ENCODE data around the gene YES1. TPM values are rescaled to one million over a fixed set of nuclear protein-coding genes. Genes with fewer than 3 reads are reported as not detected.

YES1 gene
- total RNA-seq, 2 donors from 2014 or later, result 88.5 to 116 TPM

- Histone ChIP-seq H3K4me1 (replicated peaks) (no peaks in the 10 kb centered on the region), H3K9me3 (no peaks in the 10 kb centered on the region), H3K36me3 (no peaks in the 10 kb centered on the region), H3K27me3 (replicated peaks; ENCODE audit: insufficient read depth) (no peaks in the 10 kb centered on the region), H3K27ac (no peak overlapping the region), H3K4me3 (no peak overlapping the region)
- DNase-seq (ENCODE audit: low spot score), result no peak
- intact Hi-C loops (cut with DNase I), result no loop called here
- TF ChIP-seq POLR2A (IDR thresholded peaks at IDR 0.05) (no peak), POLR2AphosphoS5 (IDR thresholded peaks at IDR 0.05) (no peak), CTCF (IDR thresholded peaks at IDR 0.05) (no peak)
- 61% methylated on average over 4 of the region's 4 CpGs for WGBS
Measured at GRCh38 chr18:677145-677544, 134.9 kb downstream of the YES1 start.

- no peak for TF ChIP-seq POLR2AphosphoS5 (IDR thresholded peaks at IDR 0.05)
- TF ChIP-seq CTCF (IDR thresholded peaks at IDR 0.05), result no peak
- no peak for TF ChIP-seq POLR2A (IDR thresholded peaks at IDR 0.05)
- Histone ChIP-seq H3K36me3 (no peaks in the 10 kb centered on the region), H3K27me3 (replicated peaks; ENCODE audit: insufficient read depth) (no peaks in the 10 kb centered on the region), H3K4me1 (replicated peaks) (no peaks in the 10 kb centered on the region), H3K4me3 (no peak overlapping the region), H3K9me3 (no peaks in the 10 kb centered on the region), H3K27ac (no peak overlapping the region)
- no peak for DNase-seq (ENCODE audit: low spot score)
- WGBS, result 87% methylated on average over 3 of the region's 3 CpGs
- intact Hi-C loops (cut with DNase I), result no loop called here
Measured at GRCh38 chr18:676736-677135, 135.3 kb downstream of the YES1 start.

GRCh38 chr18:676069-676468, 136.0 kb downstream of the YES1 start:
- Histone ChIP-seq H3K27me3 (replicated peaks; ENCODE audit: insufficient read depth) (no peaks in the 10 kb centered on the region), H3K27ac (no peak overlapping the region), H3K36me3 (no peaks in the 10 kb centered on the region), H3K4me3 (no peak overlapping the region), H3K4me1 (replicated peaks) (no peaks in the 10 kb centered on the region), H3K9me3 (no peaks in the 10 kb centered on the region)
- TF ChIP-seq POLR2AphosphoS5 (IDR thresholded peaks at IDR 0.05), result no peak
- no peak for TF ChIP-seq POLR2A (IDR thresholded peaks at IDR 0.05)
- WGBS, result 75% methylated on average over 5 of the region's 5 CpGs
- DNase-seq (ENCODE audit: low spot score), result no peak
- intact Hi-C loops (cut with DNase I), result no loop called here

DNA sequence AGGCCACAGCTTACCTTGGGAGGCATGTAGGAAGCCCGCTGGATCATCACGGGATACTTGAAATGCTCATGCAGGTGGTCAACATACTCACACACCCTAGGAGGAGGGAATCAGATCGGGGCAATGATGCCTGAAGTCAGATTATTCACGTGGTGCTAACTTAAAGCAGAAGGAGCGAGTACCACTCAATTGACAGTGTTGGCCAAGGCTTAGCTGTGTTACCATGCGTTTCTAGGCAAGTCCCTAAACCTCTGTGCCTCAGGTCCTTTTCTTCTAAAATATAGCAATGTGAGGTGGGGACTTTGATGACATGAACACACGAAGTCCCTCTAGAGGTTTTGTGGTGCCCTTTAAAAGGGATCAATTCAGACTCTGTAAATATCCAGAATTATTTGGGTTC, 136.7 kb downstream of the YES1 start:
- Histone ChIP-seq H3K4me1 (replicated peaks) (no peaks in the 10 kb centered on the region), H3K27me3 (replicated peaks; ENCODE audit: insufficient read depth) (no peaks in the 10 kb centered on the region), H3K27ac (no peak overlapping the region), H3K9me3 (no peaks in the 10 kb centered on the region), H3K36me3 (no peaks in the 10 kb centered on the region), H3K4me3 (no peak overlapping the region)
- TF ChIP-seq POLR2AphosphoS5 (IDR thresholded peaks at IDR 0.05), result no peak
- no peak for TF ChIP-seq CTCF (IDR thresholded peaks at IDR 0.05)
- TF ChIP-seq POLR2A (IDR thresholded peaks at IDR 0.05), result no peak
- WGBS, result 92% methylated on average over 7 of the region's 7 CpGs
- no peak for DNase-seq (ENCODE audit: low spot score)
- intact Hi-C loops (cut with DNase I), result no loop called here

- H3K36me3 ChIP-seq, result no peaks in the 10 kb centered on the region
- no peak overlapping the region for H3K4me3 ChIP-seq
Measured at GRCh38 chr18:673769-674168, 138.3 kb downstream of the YES1 start.

More at GRCh38 chr18:673769-674168, 138.3 kb downstream of the YES1 start:
- 46% methylated on average over 5 of the region's 5 CpGs for WGBS
- Histone ChIP-seq H3K27me3 (replicated peaks; ENCODE audit: insufficient read depth) (no peaks in the 10 kb centered on the region), H3K27ac (no peak overlapping the region), H3K9me3 (no peaks in the 10 kb centered on the region), H3K4me1 (replicated peaks) (no peaks in the 10 kb centered on the region)
- DNase-seq (ENCODE audit: low spot score), result no peak
- TF ChIP-seq POLR2AphosphoS5 (IDR thresholded peaks at IDR 0.05) (no peak), POLR2A (IDR thresholded peaks at IDR 0.05) (no peak), CTCF (IDR thresholded peaks at IDR 0.05) (no peak)
- intact Hi-C loops (cut with DNase I), result no loop called here

Data from prostate gland (tissue), 2 donors.